NK-92 (cell line): ENCODE results near the gene MCF2L2.

Experiments used
- DNase-seq: peaks from one replicate; lab custom pipeline; 2025; ENCODE audit not compliant: unreplicated experiment; lab: John Stamatoyannopoulos, UW

Gene MCF2L2

DNA sequence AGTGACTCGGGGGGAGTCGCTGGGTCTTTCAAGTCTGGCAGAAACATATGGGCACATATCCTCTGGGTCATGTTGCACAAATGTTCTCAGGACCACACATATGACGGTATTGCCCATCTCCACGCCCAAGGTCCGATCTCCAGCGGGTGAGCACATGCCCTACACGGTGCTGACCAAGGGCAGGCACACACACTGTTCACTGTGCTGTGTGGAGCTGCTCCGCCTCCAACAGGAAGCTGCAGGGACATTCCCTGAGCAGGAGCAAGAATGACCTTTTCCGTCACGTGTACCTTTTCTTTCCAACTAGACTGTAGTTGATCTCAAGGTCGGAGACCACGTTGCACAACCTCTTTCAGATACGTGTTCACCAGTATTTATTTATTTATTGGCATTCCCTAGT lies 217.1 kb downstream of the MCF2L2 start:
- DNase-seq, result no peak

DNA sequence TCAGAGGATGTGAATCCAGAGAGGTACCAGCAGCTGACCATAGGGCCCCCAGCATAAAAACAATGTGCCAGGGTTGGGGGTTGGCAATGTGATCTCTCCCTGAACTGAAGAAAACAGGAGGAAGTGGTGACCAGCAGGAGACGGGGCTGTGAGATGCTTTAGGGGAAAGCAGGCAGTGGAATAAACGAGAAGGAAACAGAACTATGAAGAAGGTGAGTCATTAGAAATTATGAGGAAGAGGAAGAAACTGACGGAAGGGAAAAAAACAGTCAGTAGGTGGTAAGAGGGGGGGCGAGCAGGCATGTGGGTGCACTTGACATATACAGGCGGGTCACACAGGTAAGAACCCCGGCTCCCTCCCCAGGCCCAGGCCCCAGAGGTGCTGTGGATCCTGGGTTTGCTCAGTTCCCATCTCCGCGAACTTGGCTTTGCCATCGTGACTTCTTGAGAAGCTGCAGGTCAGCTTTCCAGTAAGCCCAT lies 217.5 kb downstream of the MCF2L2 start:
- no peak for DNase-seq

DNA sequence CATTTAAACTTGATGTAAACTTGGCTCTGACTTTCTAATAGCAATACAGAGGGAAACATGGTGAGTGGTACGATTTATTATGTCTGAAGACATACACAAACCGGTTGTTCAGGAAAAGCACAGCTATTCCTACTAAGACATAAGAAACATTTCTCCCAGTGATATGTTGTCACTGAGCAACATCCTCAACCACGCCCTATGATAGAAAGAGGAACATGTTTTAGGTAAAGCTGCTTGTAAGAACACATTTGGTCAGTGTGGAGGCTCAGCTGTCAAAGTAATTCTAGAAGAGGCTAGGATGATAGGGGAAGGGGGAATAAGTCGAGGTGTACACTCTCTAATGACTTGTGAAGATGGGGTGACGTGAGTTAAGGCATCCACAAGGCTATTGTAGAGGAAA lies 218.1 kb downstream of the MCF2L2 start:
- DNase-seq, result no peak

DNA sequence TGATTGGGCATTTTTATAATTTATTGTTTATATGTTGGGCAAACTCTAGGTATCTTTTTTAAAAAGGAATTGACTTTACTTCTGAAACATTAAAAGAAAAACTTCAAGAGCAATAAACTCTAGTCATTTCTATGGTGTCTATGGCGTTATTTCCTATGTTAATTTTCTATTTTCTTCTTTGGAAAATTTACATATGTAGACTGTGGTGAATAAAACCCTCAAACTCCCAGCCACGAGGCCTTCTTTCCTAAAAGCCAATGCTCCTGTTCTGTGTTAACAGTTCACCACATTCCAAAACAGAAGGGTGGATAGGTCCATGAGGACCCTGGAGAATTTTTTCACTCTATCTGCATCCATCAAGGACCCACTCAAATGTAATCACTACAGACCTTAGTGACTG lies 219.6 kb downstream of the MCF2L2 start:
- no peak for DNase-seq

DNA sequence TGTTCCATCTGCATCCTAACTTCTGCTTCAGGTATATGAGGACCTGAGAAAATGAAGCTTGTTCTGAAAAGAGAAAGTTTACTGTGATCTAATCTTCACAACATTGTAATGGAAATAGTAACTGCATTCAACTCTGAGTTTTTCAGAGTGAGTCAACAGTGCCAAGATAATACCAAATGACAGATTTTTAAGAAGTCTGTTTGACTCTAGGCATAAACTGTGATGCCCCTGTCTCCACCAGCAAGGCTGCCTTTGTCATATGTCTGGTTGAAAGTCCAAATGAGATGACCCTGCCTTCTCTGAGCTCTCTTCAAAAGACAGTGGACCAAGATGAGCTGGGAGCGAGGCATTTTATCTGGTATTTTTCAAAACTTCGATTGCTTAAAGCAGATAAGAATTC lies 220.2 kb downstream of the MCF2L2 start:
- no peak for DNase-seq

DNA sequence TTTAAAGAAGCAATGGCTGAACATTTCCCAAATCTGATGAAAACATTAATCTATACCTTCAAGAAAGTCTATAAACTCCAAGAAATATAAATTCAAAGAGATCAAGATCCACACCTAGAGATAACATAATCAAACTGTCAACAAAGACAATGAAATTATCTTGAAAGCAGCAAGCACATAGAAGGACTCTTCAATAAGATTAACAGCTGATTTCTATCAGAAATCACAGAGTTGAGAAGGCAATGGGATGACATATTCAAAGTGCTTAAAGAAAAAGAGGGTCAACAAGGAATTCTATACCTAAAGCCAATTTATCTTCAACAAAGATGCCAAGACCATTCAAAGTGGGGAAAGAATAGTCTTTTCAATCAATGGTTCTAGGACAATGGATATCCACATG lies 224.7 kb downstream of the MCF2L2 start:
- no peak for DNase-seq

DNA sequence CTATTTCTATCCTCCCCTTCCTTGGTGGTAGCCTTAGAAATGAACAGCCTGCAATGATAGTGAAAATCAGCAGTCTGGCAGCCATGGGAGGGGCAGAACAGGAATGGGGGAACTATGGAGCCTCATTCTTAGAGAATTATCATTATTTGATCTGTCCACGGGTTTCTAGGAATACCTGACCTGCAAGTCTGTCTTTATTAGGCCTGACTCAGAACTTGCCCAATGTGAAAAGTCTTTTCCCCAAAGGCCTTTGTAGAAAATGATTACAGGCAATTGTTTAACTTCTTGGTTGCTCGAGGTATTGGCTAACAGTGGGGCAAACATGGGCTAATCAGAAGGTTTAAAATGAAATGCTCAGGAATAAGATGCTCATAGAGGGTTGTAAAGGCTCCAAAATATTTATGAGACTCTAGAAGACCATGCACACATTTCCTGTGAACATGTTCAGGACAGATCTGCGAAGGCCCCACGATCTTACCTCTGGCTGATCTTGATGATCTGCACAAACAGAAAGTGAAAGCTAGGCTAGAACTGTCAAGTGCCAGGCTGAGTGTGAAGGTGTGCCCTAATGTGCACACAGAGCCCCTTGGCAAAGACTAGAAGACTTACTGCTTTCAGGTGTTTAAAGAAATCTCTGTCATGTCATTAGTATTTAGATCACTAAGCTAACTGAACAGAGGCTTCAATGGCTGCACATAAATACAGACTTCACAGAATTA lies 226.3 kb downstream of the MCF2L2 start:
- no peak for DNase-seq

DNA sequence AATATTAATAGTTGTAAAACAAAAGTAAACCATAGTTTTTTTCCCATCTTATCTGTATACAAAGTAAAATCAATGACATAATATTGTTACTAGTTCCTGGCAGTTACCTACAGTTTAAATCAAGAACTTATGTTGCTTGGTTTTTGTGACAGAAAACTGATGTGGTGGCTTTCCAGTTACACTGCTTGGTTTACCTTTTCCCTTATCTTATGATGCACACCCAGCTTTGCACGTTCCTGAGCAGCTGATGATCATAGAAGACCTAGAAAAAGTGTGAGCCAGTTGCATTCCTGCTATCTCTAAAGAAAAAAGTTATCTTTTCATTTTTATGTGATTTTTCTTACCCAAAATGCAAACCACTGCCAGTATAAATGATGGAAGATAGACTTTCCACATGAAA lies 229.5 kb downstream of the MCF2L2 start:
- DNase-seq, result no peak

DNA sequence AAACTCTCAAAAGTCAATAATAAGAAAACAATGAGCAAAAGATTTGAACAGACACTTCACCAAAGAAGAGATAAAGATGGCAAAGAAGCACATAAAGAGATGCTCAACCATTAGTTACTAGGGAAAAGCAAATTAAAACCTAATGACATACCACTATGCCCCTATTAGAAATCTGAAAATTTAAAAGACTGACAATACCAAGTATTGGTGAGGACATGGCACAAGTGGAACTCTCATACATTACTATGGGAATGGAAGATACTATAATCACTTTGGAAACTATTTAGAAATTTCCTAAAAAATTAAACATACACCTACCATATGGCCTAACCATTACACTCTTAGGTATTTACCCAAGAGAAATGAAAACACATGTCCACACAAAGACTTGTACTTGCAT lies 230.7 kb downstream of the MCF2L2 start:
- DNase-seq, result no peak

DNA sequence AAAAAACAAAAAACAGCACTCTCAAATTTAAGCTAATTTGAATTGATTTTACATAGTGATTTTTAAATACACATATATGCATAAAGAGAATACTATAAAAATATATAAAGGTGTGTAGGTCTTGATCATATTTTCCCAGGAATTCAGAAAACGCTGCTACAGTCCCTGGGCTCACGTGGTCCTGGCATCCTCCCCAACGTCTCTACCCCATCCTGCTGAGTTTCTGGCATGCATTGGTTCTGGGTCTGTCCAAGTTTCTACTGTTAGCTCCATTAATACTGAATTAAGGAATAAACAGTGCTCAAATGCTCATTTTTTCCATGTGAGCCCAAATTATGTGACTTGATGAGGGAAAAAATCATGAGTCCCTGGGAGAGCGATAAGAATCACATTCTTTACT lies 233.2 kb downstream of the MCF2L2 start:
- DNase-seq, result no peak

DNA sequence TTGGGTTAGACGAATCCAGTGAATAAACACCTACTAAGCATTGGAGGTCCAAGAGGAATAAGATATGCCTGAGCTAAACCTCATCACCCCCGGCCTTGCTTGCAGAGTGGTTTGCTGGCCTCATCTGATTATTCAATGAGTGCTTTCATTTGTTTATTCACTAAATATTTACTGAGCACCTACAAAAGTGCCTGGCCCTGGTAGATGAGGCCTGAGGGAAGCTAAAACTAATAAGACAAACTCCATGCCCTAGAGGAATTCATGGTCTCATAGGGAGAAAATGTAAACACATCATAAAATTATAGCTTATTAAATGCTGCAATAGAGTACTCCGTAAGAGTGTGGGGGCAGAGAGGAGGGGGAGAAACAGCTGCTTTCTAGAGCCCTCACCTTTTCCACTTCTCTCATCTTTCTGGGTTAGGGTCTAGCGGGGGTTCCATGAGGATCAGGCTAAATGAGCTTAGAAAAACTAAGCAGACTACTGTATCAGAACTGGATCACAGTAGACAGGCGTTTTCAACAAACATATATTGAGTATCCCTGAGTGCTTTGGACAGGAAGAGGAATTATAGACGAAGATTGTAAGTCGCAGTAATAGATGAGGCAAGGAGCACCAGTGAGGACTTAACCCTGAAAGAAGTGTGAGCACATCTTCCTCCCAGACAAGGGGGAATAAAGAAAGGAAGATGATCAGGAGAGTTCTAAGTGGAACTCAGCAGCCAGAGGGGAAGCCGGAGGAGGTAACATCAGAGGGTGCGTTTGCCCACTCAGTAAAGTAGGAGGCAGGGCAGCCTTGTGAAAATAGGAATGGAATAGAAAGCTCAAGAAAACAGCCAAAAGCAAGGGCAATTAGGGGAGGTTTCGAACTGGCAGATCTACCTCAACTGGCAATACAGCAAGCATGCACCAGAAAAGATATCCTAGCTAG lies 234.4 kb downstream of the MCF2L2 start:
- no peak for DNase-seq

DNA sequence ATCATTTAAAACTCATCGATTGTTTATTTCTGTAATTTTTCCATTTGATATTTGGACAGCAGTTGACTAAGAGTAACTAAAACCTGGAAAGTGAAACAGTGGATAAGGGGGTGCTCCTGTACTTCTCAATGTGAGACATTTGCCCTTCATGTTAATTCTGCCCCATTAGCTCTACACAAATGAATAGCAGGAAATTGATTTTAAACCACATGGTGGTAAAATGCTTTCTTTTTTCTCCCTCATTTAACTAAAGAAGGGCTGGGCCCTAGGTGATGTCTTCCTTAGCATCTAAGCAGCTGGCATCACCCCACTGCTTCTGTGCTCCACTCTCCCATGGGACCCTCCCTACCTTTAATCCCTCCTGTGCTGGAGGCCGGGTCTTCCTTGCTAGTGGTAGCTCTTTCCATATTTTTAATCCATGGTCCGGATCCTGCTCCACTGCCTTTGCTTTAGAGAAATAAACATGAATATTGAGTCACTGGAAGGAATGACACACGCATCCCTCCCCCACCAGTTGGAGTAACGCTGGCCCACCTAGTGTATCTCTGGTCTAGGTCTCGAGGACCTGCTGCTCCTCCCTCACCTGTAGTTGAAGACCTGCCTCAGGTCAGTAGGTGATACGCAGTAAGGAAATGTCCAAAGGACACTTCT lies 235.6 kb downstream of the MCF2L2 start:
- DNase-seq, result no peak

DNA sequence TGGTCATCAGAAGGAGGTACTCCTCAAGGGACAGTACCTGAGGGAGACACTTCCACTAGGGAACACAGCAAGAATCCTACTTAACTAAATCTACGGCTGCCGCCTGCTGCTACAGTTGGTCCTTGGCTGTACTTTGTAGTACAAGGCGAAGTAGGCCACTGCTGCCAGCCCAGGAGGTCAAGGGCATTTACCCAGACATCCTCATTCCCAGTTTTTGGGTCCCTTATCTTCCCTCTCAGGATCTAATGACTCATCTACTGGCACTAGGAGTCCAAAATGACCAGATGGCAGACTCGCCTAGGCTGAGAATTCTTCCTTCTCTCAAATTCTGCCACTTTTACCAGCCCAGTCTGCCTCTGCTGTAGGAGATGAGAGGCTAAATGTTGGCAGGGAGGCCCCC lies 238.8 kb downstream of the MCF2L2 start:
- DNase-seq, result no peak

DNA sequence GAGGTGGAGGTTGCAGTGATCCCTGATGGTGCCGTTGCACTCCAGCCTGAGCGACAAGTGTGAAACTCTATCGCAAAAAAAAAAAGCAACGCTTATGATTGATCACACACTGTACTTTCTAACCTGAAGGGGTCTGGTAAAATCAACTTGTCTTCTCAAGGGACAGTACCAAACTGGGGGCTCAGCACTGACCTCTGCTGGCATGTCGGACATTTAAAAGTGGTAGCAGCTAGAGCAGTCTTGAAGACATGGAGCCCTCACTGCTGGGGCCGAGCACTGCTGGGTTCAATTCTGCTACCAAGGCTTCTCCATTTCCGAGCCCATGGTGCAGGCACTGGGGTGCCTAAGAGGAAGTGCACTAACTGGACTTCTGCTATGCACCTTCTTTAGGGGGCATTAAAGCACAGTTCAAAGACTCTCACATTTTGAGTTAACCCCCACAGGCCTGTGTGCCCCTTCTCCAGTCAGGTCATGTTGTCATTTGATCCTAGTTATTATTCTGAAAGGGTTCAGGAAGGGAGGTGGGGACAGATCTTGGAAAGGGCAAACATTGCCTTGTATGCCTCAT lies 239.4 kb downstream of the MCF2L2 start:
- DNase-seq, result no peak

DNA sequence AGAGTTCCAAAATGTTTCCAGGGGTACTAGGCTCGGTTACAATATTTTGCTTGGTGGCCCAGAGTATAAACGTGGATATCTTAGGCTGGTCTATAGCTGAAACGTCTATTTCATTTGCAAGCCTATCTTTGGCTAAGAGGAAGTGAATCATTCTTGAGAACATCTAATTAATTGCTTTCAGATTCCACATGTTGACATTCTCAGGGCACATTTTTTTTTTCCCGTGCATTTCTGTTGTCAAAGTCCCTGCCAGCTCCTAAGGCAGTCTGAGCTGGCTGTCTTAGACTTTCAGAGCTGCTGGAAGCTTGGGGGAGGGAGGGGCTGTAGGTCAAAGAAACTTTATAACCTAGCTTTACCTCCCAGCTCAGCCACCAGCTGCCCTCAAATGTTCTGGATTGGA lies 242.7 kb downstream of the MCF2L2 start:
- no peak for DNase-seq

DNA sequence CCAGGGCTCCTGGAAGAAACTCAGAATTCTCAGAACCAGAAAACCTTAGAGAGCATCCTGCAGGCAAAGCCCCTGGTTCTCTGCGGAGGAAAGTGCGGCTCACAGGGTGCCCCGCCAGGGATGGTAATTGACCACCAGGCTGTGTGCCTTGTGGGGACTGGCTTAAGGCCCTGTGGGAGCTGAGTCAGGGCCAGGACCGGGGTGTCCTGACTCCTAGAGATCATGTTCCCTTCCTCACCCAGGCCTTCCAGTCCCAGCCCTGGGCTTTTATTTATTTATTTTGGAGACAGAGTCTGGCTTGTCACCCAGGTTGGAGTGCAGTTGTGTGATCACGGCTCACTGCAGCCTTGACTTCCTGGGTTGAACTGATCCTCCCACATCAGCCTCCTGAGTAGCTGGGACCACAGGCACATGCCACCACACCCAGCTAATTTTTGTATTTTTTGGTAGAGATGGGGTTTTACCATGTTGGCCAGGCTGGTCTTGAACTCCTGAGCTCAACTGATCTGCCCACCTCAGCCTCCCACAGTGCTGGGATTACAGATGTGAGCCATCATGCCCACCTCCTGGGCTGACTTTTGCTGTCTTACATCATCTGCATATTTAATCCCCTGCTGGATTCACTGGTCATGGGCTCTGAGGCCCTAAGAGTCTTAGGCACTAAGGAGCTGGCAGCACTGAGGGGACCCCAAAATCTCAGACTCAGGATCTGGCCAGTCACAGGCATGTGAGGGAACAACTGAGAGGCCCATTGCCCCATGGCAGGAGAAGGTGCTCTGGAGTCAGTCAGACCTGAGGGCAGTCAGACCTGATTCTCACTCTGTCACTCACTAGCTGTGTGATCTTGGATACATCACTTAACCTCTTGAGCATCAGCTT lies 245.4 kb downstream of the MCF2L2 start:
- no peak for DNase-seq

DNA sequence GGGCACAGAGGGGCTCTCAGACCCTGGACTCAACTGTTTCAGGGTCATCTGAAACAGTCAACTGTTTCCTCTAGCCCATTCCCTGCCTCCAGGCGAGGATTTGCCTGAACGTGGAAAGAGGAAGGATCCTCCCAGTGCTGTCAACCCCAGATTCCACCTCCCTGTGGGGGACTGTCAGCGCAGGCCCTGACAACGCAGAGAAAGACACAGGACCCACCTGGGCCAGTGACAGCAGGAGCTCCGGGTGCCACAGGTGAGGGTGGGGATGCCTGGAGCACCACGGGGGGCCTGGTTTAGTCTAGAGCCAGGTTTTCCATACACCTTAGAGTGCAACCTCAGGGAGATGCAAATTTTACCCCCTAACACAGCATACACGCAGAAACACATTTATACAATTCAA lies 246.3 kb downstream of the MCF2L2 start:
- DNase-seq, result no peak

DNA sequence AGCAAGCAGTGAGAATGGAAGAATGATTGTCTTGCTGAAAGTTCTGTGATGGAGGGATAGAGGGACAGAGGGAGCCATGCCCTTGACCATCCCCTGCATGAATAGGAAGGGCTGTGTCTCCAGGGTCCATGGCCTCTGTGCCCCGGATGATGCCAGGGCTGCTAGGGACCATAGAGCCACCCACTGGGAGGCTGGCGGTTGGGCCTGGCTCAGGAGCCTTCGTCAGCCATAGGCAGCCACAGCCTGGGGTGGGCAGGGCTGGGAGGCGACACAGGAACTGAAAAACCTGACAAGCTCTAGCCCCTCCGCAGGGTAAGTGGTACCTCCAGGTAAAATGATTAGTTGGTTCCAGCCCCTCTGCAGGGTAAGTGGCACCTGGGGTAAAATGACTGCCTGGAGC lies 246.8 kb downstream of the MCF2L2 start:
- DNase-seq, result no peak

DNA sequence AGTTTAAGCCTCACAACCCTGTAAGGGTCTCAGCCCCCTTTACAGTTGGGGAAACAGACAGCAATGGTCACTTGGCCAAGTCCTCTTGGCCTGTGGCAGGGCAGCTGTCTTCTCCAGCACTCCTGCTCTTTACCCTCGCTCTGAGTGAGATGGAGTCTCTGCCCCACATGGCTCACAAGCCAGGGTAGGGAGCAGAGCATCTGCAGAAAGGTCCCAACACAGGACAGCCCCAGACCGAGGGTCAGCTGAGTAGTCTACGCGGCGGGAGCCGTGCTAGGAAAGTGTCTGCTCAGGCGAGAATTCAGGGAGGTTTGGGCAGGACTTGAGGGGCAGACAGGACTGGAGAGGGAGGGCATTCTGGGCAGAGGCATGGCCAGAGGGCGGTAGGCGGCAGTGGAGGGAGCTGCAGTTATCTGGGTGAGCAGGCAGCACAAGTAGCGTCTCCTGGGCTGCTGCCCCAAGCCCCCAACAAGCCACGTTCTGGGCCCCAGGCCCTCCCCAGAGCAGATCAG lies 247.6 kb downstream of the MCF2L2 start:
- DNase-seq, result no peak

DNA sequence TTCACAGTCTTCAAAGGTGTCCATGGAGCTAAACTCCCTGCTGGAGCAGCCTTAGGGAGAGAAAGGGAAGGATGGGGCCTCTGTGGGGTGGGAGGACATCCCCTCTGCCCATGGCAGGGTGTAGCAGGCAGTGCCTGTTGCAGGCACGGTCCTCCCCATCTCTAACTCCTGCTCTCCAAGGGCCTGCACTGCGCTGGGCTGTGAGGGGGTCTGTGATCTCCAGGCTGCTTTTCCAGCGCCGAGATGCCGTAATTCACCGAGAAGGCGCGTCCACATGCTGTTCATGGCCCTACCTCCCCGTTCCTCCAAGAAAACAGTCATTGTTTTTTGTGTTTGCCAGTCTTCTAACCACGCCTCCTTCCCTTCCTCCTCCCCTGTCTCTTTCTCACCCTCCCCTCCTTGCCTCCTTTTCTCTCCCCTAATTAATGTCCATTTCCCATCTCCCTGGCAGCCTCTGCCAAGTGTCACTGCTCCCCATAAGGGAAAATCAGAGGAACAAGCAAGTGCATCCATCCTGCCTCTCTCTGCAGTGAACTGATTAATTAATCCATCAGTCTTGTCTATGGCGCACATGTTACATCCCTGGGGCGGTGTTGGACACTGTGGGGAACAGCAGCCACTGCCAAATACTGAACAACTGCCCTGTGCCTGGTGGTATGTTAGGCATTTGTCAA lies 248.2 kb downstream of the MCF2L2 start:
- DNase-seq, result no peak
